Dermis lymphatic vessel endothelial cell (primary cell): ENCODE measurements around the gene STIL. TPM values are rescaled to one million over a fixed set of nuclear protein-coding genes. Genes with fewer than 3 reads are reported as not detected.

Experiments
- total RNA-seq: library from RNA; depleted of rRNA; stranded (reverse); fragments of >200 nt; gene quantifications from 2 replicates; pipeline ENCODE4 v1.2.1, GENCODE V29; 2014

STIL gene
- 3.5 and 3.7 TPM in 2 replicates for total RNA-seq

GRCh38 chr1:47313915-47314664 lies at the start of gene STIL:
TSS of gene STIL (minus strand) at chr1:47314147. CDS start at chr1:47310319, 3,828 bp downstream.

GRCh38 chr1:47333578-47333921 lies 19.6 kb upstream of the STIL start, which contains the start of gene CMPK1:
TSS of gene CMPK1 (plus strand) at chr1:47333790. CDS start at chr1:47333946, 156 bp downstream.

GRCh38 chr1:47232187-47232874 lies 81.6 kb downstream of the STIL start, which contains the start of gene TAL1:
TSS of gene TAL1 (minus strand) at chr1:47232225. CDS start at chr1:47225888, 6,337 bp downstream.

Other genes with a start within 250 kb of the STIL start
- gene CYP4Z1, start 246.9 kb downstream of the STIL start, total RNA-seq = not detected in 2 replicates
- not detected in 2 replicates for gene CYP4A22, start 176.7 kb downstream of the STIL start, total RNA-seq
- 0.26 TPM in 1 of 2 replicates, not detected in the other for gene PDZK1IP1, start 124.1 kb downstream of the STIL start, total RNA-seq
- gene TAL1, start 81.9 kb downstream of the STIL start, total RNA-seq = 72.0 and 121 TPM in 2 replicates
- 87.2 and 110 TPM in 2 replicates for gene CMPK1, start 19.6 kb upstream of the STIL start, total RNA-seq
- gene FOXE3, start 102.1 kb upstream of the STIL start, total RNA-seq = under 0.01 TPM in 1 of 2 replicates, not detected in the other
- 0.11 and 0.26 TPM in 2 replicates for gene FOXD2, start 123.9 kb upstream of the STIL start, total RNA-seq